NCI-H460 (cell line): Measurements from ENCODE around the gene TAAR2. TPM values are rescaled to one million over a fixed set of nuclear protein-coding genes. Genes with fewer than 3 reads are reported as not detected.
"Not testable (repeated sequence)": the region's sequence is repeated elsewhere in the genome, so short reads cannot be mapped to it uniquely, and the experiment has no call there.

ENCODE experiments used
- DNase-seq: peaks from one replicate; pipeline ENCODE4 v3.0.0-alpha.2; 2016; ENCODE audit warnings: low read depth; ENCODE audit errors: extremely low read depth
- polyA plus RNA-seq: library from polyadenylated mRNA; depleted of rRNA; stranded (reverse); fragments of >200 nt; gene quantifications from 2 replicates; pipeline ENCODE4 v1.2.3, GENCODE V29; 2014; cell fraction: nucleus; rRNA removed
- total RNA-seq: library from RNA; depleted of rRNA; stranded (reverse); fragments of >200 nt; shearing (Covaris generic); gene quantifications from 2 replicates; pipeline ENCODE4 v1.2.3, GENCODE V29; 2014; rRNA removed

TAAR2 gene
- total RNA-seq: not detected in 2 replicates
- polyA plus RNA-seq: not detected in 2 replicates

- no peak for DNase-seq
These were observed at the start of gene TAAR2 for GRCh38 chr6:132624175-132624574. Gene TAAR2, minus strand, starts transcription at chr6:132624275. Its CDS starts 0 bp downstream, at chr6:132624275.

- DNase-seq: peak; percentile 41
These were observed 49.5 kb upstream of the TAAR2 start for GRCh38 chr6:132673376-132674094.

GRCh38 chr6:132671295-132671694 is 47.2 kb upstream of the TAAR2 start:
- no peak for DNase-seq

GRCh38 chr6:132669690-132670291 is 45.7 kb upstream of the TAAR2 start:
- peak; percentile 23 for DNase-seq

- DNase-seq: no peak
These were observed 42.0 kb upstream of the TAAR2 start for GRCh38 chr6:132666118-132666517.

- DNase-seq: no peak
These were observed 40.4 kb upstream of the TAAR2 start for GRCh38 chr6:132664309-132665034.

- no peak for DNase-seq
These were observed 39.6 kb upstream of the TAAR2 start for GRCh38 chr6:132663661-132664060.

- DNase-seq: no peak
These were observed 37.8 kb upstream of the TAAR2 start for GRCh38 chr6:132661906-132662305.

GRCh38 chr6:132659082-132659481 is 35.0 kb upstream of the TAAR2 start, which contains the start of gene TAAR1:
Gene TAAR1, minus strand, starts transcription at chr6:132659182. Its CDS starts 13,179 bp downstream, at chr6:132646003.
- no peak for DNase-seq

GRCh38 chr6:132651062-132651461 is 27.0 kb upstream of the TAAR2 start:
- no peak for DNase-seq

GRCh38 chr6:132650429-132650828 is 26.4 kb upstream of the TAAR2 start:
- DNase-seq: no peak

- no peak for DNase-seq
These were observed 24.8 kb upstream of the TAAR2 start for GRCh38 chr6:132648828-132649227.

GRCh38 chr6:132648356-132648755 is 24.3 kb upstream of the TAAR2 start:
- DNase-seq: no peak

GRCh38 chr6:132643547-132643946 is 19.5 kb upstream of the TAAR2 start:
- DNase-seq: no peak

- not testable (repeated sequence) for DNase-seq
These were observed 13.1 kb upstream of the TAAR2 start for GRCh38 chr6:132637135-132637534.

- DNase-seq: not testable (repeated sequence)
These were observed 11.8 kb upstream of the TAAR2 start for GRCh38 chr6:132635906-132636305.

- not testable (repeated sequence) for DNase-seq
These were observed 11.2 kb upstream of the TAAR2 start for GRCh38 chr6:132635288-132635687.

- no peak for DNase-seq
These were observed 10.7 kb upstream of the TAAR2 start for GRCh38 chr6:132634796-132635195.

GRCh38 chr6:132633362-132633761 is 9.3 kb upstream of the TAAR2 start:
- DNase-seq: no peak

- no peak for DNase-seq
These were observed 799 bp downstream of the TAAR2 start for GRCh38 chr6:132623106-132623845.

- DNase-seq: no peak
These were observed 7.4 kb downstream of the TAAR2 start for GRCh38 chr6:132616677-132617076.
